Measurements from ENCODE around the gene COX14.
A peak's percentile ranks its signal among the peaks of the same experiment; 100 is the strongest.

Gene COX14

GRCh38 chr12:50070314-50071060 is 41.5 kb upstream of the COX14 start (continued):
- TF ChIP-seq ZBTB11 (tag by site-specific recombination; conservative IDR thresholded peaks at IDR 0.05; ENCODE audit: low read depth) = peak; percentile 93
- no peak for TF ChIP-seq ZNF2 (tag by site-specific recombination; IDR thresholded peaks at IDR 0.05)
- no peak for TF ChIP-seq ZNF433 (tag by site-specific recombination; IDR thresholded peaks at IDR 0.05; ENCODE audit: low read depth)
- TF ChIP-seq GLIS2 (tag by site-specific recombination; IDR thresholded peaks at IDR 0.05) = no peak
- TF ChIP-seq ZNF302 (tag by site-specific recombination; IDR thresholded peaks at IDR 0.05; ENCODE audit: low read depth) = no peak
- TF ChIP-seq FEZF1 (tag by site-specific recombination; IDR thresholded peaks at IDR 0.05) = no peak
- no peak for TF ChIP-seq ZBTB21 (tag by site-specific recombination; IDR thresholded peaks at IDR 0.05)
- TF ChIP-seq BCL11B (tag by site-specific recombination; IDR thresholded peaks at IDR 0.05; ENCODE audit: low read depth) = no peak
- no peak for TF ChIP-seq REPIN1 (tag by site-specific recombination; IDR thresholded peaks at IDR 0.05; ENCODE audit: low read depth)
- no peak for TF ChIP-seq ZNF555 (tag by site-specific recombination; conservative IDR thresholded peaks at IDR 0.05)
- peak; percentile 36; the same call in 1 of the 2 replicates for TF ChIP-seq ZBTB17 (tag by site-specific recombination; IDR thresholded peaks at IDR 0.05)
- no peak for TF ChIP-seq ZNF221 (tag by site-specific recombination; IDR thresholded peaks at IDR 0.05; ENCODE audit: borderline replicate concordance)
- TF ChIP-seq ZBTB10 (tag by site-specific recombination; IDR thresholded peaks at IDR 0.05) = peak; percentile 90; the same call in 1 of the 2 replicates
- no peak for TF ChIP-seq ZNF292 (tag by site-specific recombination; IDR thresholded peaks at IDR 0.05; ENCODE audit: borderline replicate concordance, low read depth)
- no peak for TF ChIP-seq ZNF701 (tag by site-specific recombination; IDR thresholded peaks at IDR 0.05)
- TF ChIP-seq BCL11A (tag by site-specific recombination; IDR thresholded peaks at IDR 0.05; ENCODE audit: low read depth) = no peak
- no peak for TF ChIP-seq ZNF518A (tag by site-specific recombination; conservative IDR thresholded peaks at IDR 0.05; ENCODE audit: low read depth)
- TF ChIP-seq ZFP3 (tag by site-specific recombination; IDR thresholded peaks at IDR 0.05; ENCODE audit: low read depth) = no peak
- TF ChIP-seq SCRT1 (tag by site-specific recombination; IDR thresholded peaks at IDR 0.05; ENCODE audit: borderline replicate concordance) = no peak
- no peak for TF ChIP-seq ZNF626 (tag by site-specific recombination; IDR thresholded peaks at IDR 0.05)
- TF ChIP-seq ZNF600 (tag by site-specific recombination; IDR thresholded peaks at IDR 0.05) = no peak
- TF ChIP-seq YY2 (tag by site-specific recombination; IDR thresholded peaks at IDR 0.05) = no peak; the same call in 1 of the 2 replicates
- no peak for TF ChIP-seq ZSCAN23 (tag by site-specific recombination; IDR thresholded peaks at IDR 0.05)
- TF ChIP-seq GLI2 (tag by site-specific recombination; IDR thresholded peaks at IDR 0.05; ENCODE audit: borderline replicate concordance, low read depth) = no peak
- TF ChIP-seq, protein P1, sequence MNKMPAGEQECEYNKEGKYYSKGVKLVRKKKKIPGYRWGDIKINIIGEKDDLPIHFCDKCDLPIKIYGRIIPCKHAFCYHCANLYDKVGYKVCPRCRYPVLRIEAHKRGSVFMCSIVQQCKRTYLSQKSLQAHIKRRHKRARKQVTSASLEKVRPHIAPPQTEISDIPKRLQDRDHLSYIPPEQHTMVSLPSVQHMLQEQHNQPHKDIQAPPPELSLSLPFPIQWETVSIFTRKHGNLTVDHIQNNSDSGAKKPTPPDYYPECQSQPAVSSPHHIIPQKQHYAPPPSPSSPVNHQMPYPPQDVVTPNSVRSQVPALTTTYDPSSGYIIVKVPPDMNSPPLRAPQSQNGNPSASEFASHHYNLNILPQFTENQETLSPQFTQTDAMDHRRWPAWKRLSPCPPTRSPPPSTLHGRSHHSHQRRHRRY (tag by site-specific recombination; IDR thresholded peaks at IDR 0.05) = no peak
- TF ChIP-seq ZNF561 (tag by site-specific recombination; IDR thresholded peaks at IDR 0.05; ENCODE audit: borderline replicate concordance) = no peak
- peak; percentile 96 for TF ChIP-seq IKZF3 (tag by site-specific recombination; IDR thresholded peaks at IDR 0.05)
- no peak for TF ChIP-seq ZNF530 (tag by site-specific recombination; IDR thresholded peaks at IDR 0.05; ENCODE audit: low read depth)

Data from HEK293 (cell line).